ENCODE results near the gene CCDC86.

CCDC86 gene

DNA sequence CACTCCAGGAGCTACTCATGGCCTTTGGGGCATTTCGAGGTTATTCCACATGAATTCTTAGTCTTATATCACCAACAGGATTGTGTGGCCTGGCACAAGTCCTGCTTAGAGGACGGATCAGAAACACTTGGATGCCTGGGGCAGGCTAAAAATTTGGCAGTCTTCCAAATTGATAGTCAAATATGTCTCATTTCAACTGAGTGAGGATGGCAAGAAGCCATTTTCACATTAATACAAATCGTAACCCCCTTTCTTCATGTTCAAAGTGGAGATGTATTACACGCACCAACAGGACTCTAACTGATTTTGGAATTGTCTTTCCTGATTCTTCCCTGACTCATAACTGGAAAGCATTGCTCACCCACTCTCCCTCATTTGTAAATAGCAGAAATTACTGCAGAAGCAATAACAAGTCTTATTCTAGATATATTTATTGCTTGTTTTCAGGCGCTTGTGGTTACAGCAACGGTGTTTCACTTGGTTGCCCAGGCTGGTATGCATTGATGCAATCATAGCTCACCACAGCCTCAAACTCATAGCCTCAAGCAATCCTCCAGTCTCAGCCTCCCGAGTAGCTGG is 10.3 kb upstream of the CCDC86 start:
- DNase-seq: no peak

DNA sequence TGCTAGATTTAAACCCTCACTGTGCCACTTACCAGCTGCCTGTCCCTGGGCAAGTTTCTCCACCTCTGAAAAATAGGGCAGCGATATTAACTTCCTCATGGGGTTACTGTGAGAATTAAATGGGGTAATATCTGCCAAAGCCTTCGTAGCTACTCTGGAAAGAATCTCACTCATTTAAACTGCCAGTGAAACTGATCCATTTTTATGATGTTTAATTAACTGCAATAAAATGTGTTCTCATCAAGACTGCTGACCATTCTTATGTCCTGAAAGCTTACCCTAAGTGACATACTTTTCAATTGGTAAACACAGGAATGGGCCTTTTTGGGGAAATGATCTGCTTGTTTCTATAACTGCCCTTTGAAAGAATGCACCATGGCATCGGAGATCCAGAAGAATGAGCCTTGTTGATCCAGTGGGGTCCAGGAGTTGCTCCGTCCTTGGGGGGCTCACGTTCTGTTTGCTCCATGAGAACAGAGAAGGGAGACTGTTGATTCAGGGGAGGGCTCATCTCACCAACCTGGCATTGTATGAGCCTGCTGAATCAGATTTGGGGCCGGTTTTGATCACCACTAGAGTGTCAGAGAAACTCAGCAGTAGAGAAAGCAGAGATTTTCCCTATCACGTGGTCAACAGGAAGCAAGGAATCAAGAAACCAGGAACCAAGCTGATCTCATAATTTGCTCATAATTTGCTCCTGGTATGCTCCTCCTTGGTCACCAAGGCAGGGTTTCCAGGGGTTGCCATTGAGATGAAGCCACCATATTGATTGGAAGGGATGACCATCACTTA is 7.0 kb upstream of the CCDC86 start:
- no peak for DNase-seq

- no peak for DNase-seq
Measured at GRCh38 chr11:60835534-60835846, 6.4 kb upstream of the CCDC86 start.

DNA sequence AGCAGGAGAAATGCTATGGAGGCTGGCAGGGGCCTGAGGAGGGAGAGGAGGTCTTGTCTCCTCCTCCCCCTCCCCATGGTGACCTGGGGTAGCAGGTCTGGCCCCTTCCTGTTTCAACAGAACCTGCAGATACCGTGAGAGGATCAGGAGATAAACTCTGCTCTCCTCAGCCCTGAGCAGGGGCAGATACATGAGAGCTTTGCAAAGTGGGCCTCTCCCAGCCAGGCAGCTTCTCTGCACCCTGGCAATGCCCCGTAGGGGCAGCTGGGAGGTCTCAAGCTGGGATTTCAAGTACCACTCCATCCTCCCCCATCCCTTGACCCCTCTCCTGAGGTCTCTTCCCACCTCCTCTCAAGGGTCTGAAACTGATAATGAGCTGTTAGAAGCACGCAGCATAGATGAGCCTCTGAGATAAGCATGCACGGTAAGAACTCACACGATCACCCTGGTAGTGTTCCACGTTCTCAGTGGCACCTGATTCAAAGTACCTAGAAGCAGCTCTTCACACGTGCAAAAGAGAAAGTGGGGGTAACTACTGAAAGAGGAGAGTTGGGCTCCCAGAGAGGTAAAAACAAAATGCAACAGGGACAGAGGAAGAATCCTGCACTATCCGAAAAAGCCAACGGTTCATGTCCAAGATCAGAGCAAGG is 4.9 kb upstream of the CCDC86 start:
- DNase-seq: no peak

- no peak for DNase-seq
Measured at GRCh38 chr11:60838132-60838531, 3.8 kb upstream of the CCDC86 start.

GRCh38 chr11:60840470-60841430 is 1.2 kb upstream of the CCDC86 start:
- no peak for DNase-seq

GRCh38 chr11:60842668-60843600 is 1.0 kb downstream of the CCDC86 start:
- no peak for DNase-seq

DNA sequence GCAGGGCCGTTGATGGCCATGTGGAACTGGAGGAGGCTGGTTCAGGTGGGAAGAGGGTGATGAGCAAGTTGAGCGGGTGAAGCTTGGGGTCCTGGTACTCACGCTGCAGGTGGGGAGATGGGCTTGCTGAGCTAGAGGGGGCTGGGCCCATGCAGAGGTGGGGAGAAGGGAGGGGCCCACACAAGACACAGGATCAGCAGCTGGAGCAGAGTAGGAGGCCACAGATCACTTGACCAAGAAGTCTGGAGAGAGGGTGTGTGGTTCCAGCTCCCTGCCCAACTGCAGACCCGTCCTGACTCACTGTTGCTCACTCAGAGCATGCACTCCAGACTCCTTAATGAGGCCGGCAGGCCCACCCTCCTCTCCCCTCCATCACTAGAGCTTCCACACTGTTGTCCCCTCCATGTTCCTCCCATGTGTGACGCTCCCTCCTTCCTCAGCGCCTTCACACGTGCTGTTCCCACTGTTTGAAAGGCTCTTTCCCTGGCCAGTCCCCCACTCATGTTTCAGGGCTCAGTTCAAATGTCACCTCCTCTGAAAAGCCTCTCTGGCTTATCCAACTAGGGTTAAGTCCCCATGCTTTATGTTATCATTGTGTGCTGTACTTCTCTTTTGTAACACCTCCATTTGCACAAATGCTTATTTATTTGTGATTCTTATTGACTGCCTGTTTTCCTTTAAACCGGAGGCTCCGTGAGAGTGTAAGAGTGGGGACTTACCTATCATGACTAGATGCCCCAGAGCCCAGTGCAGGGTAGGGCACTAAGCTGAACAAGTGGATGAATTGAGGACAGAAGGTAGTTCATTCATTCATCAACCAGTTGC is 2.3 kb downstream of the CCDC86 start:
- DNase-seq: no peak

GRCh38 chr11:60844870-60845221 is 2.9 kb downstream of the CCDC86 start:
- no peak for DNase-seq

DNA sequence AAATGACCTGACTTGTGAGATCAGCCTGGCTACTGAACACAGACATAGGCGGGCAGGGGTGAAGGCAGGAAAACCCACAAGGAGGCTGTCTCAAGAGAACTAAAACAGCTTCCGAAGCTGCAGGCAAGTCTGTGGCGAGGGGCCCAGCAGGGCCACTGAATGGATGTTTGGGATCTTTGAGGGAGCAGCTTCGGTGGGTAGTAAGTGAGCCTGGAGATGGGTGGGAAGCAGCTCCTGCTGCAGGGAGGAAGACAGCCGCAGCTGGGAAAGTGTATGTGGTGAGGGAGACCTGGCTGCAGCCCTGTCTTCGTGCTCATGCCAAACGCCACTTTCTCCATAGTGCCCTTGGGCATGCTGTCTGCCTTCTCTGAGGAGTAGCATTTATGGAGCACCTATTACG is 3.4 kb downstream of the CCDC86 start:
- no peak for DNase-seq

- DNase-seq: no peak
Measured at GRCh38 chr11:60847281-60847680, 5.4 kb downstream of the CCDC86 start.

DNA sequence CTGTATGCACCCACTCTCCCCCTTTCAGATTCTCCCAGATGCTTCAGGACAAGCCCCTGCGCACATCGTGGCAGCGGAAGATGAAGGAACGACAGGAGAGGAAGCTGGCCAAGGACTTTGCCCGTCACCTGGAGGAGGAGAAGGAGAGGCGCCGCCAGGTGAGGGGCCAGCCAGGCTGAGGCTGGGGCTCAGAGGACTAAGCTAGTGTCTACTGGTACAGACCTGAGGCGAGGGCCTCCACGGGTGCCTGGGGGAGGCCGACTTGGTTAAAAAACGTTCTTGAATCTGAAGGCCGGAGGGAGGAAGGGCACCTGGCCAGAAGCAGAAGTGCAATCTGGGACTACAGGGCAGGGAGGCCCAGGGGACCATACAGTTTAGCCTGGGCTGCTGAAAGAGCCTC is 6.0 kb downstream of the CCDC86 start:
- DNase-seq: no peak

DNA sequence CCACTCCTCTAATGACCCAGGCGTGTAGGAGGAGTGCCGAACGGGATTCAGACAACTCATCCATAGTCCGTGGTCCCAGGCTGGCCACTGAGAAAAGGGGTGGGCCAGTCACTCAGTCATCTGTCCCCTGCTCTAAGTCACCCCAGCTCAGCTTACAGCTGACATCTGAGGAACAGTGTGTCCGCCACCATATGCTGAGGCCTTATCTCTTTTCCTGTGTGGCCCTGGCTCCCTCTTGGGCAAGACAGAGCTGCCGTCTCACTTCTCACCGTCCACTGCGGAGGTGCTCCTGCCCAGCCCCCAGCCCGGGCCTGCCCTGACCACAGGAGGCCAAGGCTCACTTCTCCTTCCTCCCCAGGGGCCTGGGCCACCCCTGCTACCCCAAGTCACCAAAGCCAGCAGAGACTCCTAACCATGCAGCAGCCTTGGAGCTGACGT is 6.8 kb downstream of the CCDC86 start:
- no peak for DNase-seq

GRCh38 chr11:60849641-60850520 is 8.0 kb downstream of the CCDC86 start:
- no peak for DNase-seq

DNA sequence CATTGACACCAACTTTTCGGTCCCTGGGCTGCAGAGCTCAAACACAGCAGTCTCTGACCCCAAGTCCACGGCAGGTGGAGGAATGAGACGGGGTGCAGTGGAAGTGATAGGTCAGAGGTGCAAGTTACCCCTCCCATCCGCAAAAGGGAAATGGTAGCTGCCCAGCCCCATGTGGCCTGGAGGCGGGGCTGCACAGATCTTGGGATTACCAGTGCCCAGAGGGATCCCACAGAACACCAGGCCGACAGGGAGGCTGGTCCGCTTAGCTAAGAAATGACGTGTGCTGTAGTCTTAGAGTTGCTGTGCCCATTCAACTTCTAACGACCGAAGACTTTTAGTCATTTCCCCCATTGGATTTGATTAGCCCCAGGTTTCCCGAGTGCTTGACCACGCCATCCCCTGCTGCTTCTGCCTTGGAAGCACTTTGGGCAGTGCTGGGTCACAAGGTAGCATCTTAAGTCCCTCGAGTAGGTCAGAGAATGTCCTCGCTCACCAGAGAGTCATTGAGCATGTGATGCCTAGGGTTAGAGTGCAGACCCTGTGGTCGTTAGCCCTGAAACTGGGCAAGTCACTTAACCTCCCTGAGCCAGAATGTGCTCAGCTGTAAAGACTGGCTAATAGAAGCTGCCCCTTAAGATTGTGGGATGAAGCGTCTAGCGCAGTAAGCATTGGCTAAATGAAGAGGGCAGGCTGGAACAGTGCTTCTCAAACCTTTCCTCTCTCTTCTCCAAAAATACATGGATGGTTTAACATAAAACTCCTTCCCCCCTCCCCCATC is 9.6 kb downstream of the CCDC86 start:
- no peak for DNase-seq

GRCh38 chr11:60852117-60852981 is 10.4 kb downstream of the CCDC86 start:
- DNase-seq: no peak

DNA sequence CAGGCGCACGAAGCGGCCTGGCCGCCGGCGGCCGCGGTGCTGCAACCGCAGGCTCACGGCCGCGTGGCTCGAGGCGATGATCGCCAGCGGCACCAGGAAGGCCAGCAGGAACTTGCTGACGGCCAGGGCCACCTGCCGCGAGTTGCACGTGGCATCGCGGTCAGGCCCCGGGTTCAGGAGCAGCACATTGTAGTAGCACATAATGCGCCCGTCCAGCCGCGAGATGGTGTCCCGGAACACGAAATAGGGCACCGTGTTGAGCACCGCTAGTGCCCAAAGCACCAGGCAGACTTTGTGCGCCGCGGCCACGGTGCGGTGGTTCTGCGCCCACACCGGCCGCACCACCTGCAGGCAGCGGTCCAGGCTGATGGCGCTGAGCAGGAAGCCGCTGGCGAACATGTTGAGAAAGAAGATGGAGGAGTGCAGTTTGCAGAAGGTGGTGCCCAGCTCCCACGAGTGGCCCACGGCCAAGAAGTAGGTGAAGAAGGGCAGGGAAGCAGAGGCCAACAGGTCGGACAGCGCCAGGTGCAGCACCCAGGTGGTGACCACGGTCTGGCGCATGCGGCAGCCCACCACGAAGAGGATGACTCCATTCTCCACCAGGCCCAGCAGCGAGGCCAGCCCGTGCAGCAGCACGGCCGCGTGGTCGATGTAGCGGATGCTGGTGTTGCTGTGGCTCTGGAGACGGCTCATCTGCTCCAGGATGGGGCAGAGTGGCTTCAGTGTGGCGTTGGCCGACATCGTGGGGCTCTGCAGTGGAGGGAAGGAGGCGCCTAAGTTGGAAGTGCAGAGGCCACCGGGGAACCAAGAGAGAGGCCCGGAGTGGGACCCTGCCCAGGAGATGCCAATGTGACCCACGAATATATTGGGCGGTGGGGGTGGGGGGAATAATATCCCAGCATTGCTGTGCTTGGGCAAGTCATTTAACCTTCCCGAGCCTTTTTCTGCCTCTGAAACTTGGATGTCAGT is 11.4 kb downstream of the CCDC86 start:
- no peak for DNase-seq

All from NCI-H524 treated with DMSO at 0.1 percent for 48 hours (cell line).